Pancreas (tissue), 10 donors: ENCODE results near the gene ZNF747. TPM values are rescaled to one million over a fixed set of nuclear protein-coding genes. Genes with fewer than 3 reads are reported as not detected.

Experiments used
- ATAC-seq, 4 donors: fragments of 200-7000 bp; cut with Tn5 transposase; one replicate each; pipeline versions ENCODE4 v1.8.0 to v1.9.1; 2020; ENCODE audit warnings: mild to moderate bottlenecking in 4 of 4, moderate library complexity in 4 of 4
- DNase-seq, 6 donors: peaks; one replicate each; pipeline ENCODE4 v3.0.0-alpha.2; 2020
- FAIRE-seq: peaks from 2 replicates; lab custom pipeline; 2012; peaks lifted over from hg19 to GRCh38; lab: Jason Lieb, UNC
- H3K27ac ChIP-seq, 4 donors: fragments of 200-600 bp; sonication (generic); 1 replicate in 3 of 4; 2 replicates in 1 of 4; pipeline versions ENCODE4 v1.5.0 to v1.8.0; 2020
- H3K27me3 ChIP-seq, 4 donors: fragments of 200-600 bp; one replicate each; pipeline ENCODE4 v1.8.0; 2021
- H3K36me3 ChIP-seq, 3 donors: fragments of 200-600 bp; sonication (generic) in 1 of 3; one replicate each; pipeline versions ENCODE4 v1.5.0 to v1.8.0; 2020 to 2021
- H3K4me1 ChIP-seq, 3 donors: fragments of 200-600 bp; one replicate each; pipeline ENCODE4 v1.8.0; 2021
- H3K4me3 ChIP-seq, 4 donors: fragments of 200-600 bp; sonication (generic) in 2 of 4; one replicate each; pipeline versions ENCODE4 v1.5.0 to v1.8.0; 2020 to 2021
- H3K9me3 ChIP-seq, 4 donors: fragments of 200-600 bp; one replicate each; pipeline ENCODE4 v1.8.0; 2021
- WGBS, 2 donors: extraction: QIAGEN DNeasy Blood & Tissue Kit; methylation state at CpG; one replicate each; pipeline ENCODE4 v1.1.7; 2013; 5-methylcytosine and 5-hydroxymethylcytosine counted together
- intact Hi-C, 3 donors: fragments of 100-400 bp; cut with DNase I; formaldehyde crosslinking; loops; one replicate each; pipeline versions ENCODE4 v1.11.1 to v1.14.2; 2022
- polyA plus RNA-seq, 2 donors: library from polyadenylated mRNA; stranded (reverse); fragments of 200-250 nt; gene quantifications; one replicate each; pipeline ENCODE4 v1.2.3, GENCODE V29; 2013
- total RNA-seq, 6 donors: library from RNA; stranded (reverse); fragmentation: NEBNext Ultra II Directional in 4 of 6; extraction: Animal tissue kit (Norgen Biotek cat#: 25700) in 4 of 6; gene quantifications; one replicate each; pipeline versions ENCODE4 v1.2.1 to v1.2.4, GENCODE V29; 2021 to 2023
- TF ChIP-seq, protein P1 (sequence below), 4 donors: fragments of 200-600 bp; sonication (generic) in 3 of 4; IDR thresholded peaks; one replicate each; pipeline versions ENCODE4 v1.5.0 to v1.8.0; 2021; ENCODE audit warnings: antibody characterized with exemption in 4 of 4
- donor health status: healthy with polysubstance abuse.
- donor health status: DM: no; HTN: no; CAD: no; lungs with moderate emphysema.
- donor health status: DM: no; HTN: no; CAD: no.
- donor health status: control.
- donor health status: control.
- donor health status: Bipolar disorder and iron deficiency.
- donor health status: DM: yes; HTN: yes; CAD: no.
- donor health status: DM: no; HTN: no; CAD: no.
- donor health status: DM: no; HTN: no; CAD: no.
- donor health status: DM: yes; HTN: yes; CAD: no.

ZNF747 gene
- total and polyA plus RNA-seq, 8 donors = 2.7 to 6.9 (median 5.2) TPM

DNA sequence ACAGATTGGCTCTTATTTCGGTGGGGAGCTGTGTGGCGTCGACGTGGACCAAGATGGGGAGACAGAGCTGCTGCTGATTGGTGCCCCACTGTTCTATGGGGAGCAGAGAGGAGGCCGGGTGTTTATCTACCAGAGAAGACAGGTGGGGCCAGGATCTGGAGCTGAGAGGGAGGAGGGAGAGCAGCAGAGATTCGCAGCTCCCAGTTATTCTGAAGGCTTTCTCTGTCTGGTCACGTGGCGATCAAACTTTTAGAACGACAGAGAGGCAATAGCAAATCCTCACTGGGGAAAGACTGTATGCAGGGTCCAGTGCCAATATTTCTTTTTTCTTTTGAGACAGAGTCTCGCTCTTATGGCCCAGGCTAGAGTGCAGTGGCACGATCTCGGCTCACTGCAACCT, 39.9 kb downstream of the ZNF747 start:
- H3K36me3 ChIP-seq = no peaks in the 10 kb centered on the region
- no peaks in the 10 kb centered on the region for H3K27me3 ChIP-seq
- H3K27ac ChIP-seq = no peak overlapping the region
- DNase-seq (no peak), FAIRE-seq (no peak), ATAC-seq (no peak)
- H3K4me1 ChIP-seq = no peaks in the 10 kb centered on the region
- intact Hi-C loops = no loop called here
- 60 to 66% methylated on average over 12 of the region's 12 CpGs for WGBS, 2 donors
- H3K4me3 ChIP-seq = no peak overlapping the region
- no peaks in the 10 kb centered on the region for H3K9me3 ChIP-seq
- TF ChIP-seq, protein P1, sequence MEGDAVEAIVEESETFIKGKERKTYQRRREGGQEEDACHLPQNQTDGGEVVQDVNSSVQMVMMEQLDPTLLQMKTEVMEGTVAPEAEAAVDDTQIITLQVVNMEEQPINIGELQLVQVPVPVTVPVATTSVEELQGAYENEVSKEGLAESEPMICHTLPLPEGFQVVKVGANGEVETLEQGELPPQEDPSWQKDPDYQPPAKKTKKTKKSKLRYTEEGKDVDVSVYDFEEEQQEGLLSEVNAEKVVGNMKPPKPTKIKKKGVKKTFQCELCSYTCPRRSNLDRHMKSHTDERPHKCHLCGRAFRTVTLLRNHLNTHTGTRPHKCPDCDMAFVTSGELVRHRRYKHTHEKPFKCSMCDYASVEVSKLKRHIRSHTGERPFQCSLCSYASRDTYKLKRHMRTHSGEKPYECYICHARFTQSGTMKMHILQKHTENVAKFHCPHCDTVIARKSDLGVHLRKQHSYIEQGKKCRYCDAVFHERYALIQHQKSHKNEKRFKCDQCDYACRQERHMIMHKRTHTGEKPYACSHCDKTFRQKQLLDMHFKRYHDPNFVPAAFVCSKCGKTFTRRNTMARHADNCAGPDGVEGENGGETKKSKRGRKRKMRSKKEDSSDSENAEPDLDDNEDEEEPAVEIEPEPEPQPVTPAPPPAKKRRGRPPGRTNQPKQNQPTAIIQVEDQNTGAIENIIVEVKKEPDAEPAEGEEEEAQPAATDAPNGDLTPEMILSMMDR (IDR thresholded peaks at IDR 0.05) = no peak

DNA sequence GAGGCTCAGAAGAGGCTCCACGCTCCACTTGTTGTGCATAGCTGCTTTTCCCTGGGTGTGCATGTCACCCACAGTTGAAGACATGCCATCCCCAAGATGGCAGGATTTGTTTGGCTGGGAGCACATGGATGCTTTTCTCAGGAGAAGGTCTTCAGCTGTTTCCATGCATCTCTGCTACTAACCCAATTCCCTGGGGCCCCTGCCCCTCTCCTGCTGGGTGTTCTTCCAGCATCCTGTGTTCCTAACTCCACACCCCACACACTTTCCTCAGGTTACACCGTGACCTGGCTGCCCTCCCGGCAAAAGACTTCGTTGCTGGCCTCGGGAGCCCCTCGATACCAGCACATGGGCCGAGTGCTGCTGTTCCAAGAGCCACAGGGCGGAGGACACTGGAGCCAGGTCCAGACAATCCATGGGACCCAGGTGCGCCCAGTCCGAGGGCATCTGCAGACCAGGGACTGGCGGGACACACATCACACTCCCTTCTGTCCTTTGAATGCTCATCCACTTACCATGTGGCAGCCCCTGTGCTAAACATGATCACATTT, 40.6 kb downstream of the ZNF747 start:
- Histone ChIP-seq H3K4me1 (no peaks in the 10 kb centered on the region), H3K36me3 (no peaks in the 10 kb centered on the region), H3K4me3 (no peak overlapping the region), H3K9me3 (no peaks in the 10 kb centered on the region), H3K27ac (no peak overlapping the region), H3K27me3 (no peaks in the 10 kb centered on the region)
- TF ChIP-seq, protein P1 (IDR thresholded peaks at IDR 0.05) = no peak
- DNase-seq (no peak), ATAC-seq (no peak), FAIRE-seq (no peak)
- 61 to 66% methylated on average over 11 of the region's 11 CpGs for WGBS, 2 donors
- intact Hi-C loops = no loop called here

GRCh38 chr16:30491744-30492308, 42.8 kb downstream of the ZNF747 start:
- peak in 3 of 4 donors; percentile 35 to 74 (median 60) for ATAC-seq
- 57 to 67% methylated on average over 6 of the region's 6 CpGs for WGBS, 2 donors

GRCh38 chr16:30491229-30491628, 43.4 kb downstream of the ZNF747 start:
- 74 to 83% methylated on average over 4 of the region's 4 CpGs for WGBS, 2 donors
- H3K4me3 ChIP-seq = no peak overlapping the region
- H3K36me3 ChIP-seq = no peaks in the 10 kb centered on the region
- no peak for DNase-seq
- no peaks in the 10 kb centered on the region for H3K4me1 ChIP-seq
- no peak for ATAC-seq
- H3K27ac ChIP-seq = no peak overlapping the region
- H3K9me3 ChIP-seq = no peaks in the 10 kb centered on the region
- no peaks in the 10 kb centered on the region for H3K27me3 ChIP-seq
- TF ChIP-seq, protein P1 (IDR thresholded peaks at IDR 0.05) = no peak
- no peak for FAIRE-seq
- intact Hi-C loops = no loop called here

More at GRCh38 chr16:30491744-30492308, 42.8 kb downstream of the ZNF747 start:
- DNase-seq (peak in 1 of 6 donors; percentile 23), FAIRE-seq (no peak)
- Histone ChIP-seq H3K27ac (no peak overlapping the region), H3K9me3 (no peaks in the 10 kb centered on the region), H3K4me1 (no peaks in the 10 kb centered on the region), H3K36me3 (no peaks in the 10 kb centered on the region), H3K4me3 (no peak overlapping the region), H3K27me3 (no peaks in the 10 kb centered on the region)
- TF ChIP-seq, protein P1 (IDR thresholded peaks at IDR 0.05) = no peak
- intact Hi-C loops = no loop called here

- Histone ChIP-seq H3K27me3 (no peaks in the 10 kb centered on the region), H3K4me1 (no peaks in the 10 kb centered on the region), H3K4me3 (no peak overlapping the region), H3K9me3 (no peaks in the 10 kb centered on the region), H3K27ac (no peak overlapping the region), H3K36me3 (no peaks in the 10 kb centered on the region)
- ATAC-seq (peak in 1 of 4 donors; percentile 64), DNase-seq (no peak), FAIRE-seq (no peak)
- TF ChIP-seq, protein P1 (IDR thresholded peaks at IDR 0.05) = no peak
- WGBS, 2 donors = 85 to 94% methylated on average over 4 to 6 of the region's 6 CpGs
- intact Hi-C loops = no loop called here
These were observed 44.4 kb downstream of the ZNF747 start for GRCh38 chr16:30490210-30490609.
